HG03280 (cell line): ENCODE results near the gene PLCH1.

Source experiments
- ATAC-seq: cut with Tn5 transposase; IDR thresholded peaks from one replicate; pipeline ENCODE4 v1.9.1; 2021; ENCODE audit warnings: mild to moderate bottlenecking, moderate library complexity; ENCODE audit not compliant: unreplicated experiment

Gene PLCH1

DNA sequence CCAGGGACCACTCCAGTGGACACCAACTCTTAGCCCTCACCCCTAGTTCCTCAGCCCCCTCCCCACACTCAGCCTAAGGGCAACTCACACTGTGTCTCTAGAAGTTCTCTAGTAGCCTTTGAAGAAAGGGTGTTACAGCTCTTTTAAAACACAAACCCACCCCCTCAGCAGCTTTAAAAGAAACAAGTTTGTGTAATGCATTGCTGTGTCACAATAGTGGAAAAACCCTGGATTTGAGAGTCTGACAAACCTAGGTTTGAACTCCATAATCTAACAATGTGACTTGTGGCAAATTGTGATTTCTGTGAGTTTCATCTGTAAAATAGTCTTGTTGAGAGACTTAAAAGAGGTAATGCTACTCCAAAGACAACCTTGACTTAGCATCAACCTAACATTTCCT, 54.0 kb downstream of the PLCH1 start:
- ATAC-seq, result no peak

DNA sequence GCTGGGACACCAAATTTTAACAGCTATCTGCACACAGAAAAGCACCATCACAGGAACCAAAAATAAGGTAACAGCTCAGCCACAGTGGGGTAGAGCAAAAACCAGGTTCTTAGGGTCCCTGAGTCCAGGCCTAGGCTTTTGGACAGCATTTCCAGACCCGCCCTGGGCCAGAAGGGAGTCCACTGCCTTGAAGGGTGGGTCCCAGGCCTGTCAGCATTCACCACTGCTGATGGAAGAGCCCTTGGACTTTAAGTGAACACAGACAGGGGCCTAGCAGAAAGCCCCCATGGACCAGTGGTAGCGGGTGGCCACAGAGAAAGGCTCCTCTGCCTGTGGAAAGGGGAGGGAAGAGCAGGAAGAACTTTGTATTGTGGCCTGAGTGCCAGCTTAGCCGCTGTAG, 56.4 kb downstream of the PLCH1 start:
- no peak for ATAC-seq

- ATAC-seq, result no peak
Measured at GRCh38 chr3:155683344-155683720, 61.5 kb downstream of the PLCH1 start.

DNA sequence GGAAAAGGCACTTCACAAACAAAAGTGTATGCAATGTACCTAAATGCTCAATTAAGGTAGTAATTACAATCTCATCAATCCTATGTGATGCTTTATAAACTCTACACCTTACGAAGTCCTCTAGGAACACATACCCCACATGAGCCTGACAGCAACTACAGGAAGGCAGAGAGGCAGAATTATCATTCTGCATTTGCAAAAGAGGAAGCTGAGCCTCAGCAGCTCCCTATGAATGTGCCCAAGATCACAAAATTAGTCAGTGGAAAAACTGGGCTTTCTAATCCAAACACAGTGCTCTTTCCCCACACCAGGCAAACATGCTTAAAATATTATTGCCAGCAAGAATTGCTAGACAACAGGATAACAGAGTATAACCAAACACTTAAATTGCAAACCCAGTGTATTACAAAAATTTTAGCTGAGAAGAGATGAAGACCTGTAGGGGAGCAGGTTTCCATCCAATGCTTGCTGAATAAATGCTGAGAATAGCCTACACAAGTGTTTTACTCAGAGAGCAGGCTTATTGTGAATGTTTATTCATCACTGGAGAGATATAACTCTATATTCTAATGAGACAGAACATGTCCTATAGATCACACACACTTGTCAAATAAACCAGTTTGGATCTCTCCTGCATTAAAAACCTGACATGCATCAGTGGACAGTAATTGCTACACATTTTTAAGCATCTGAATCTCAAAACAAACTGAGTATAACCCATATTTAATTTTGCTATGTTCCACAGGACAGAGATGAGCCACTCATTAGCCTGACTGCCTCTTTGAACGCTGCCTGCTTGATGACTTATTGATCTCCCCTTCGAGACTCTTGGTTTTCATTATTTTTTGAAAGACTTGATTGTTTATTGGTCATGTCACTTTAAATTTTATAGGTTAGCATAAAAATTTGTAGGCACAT, 62.2 kb downstream of the PLCH1 start:
- no peak for ATAC-seq

DNA sequence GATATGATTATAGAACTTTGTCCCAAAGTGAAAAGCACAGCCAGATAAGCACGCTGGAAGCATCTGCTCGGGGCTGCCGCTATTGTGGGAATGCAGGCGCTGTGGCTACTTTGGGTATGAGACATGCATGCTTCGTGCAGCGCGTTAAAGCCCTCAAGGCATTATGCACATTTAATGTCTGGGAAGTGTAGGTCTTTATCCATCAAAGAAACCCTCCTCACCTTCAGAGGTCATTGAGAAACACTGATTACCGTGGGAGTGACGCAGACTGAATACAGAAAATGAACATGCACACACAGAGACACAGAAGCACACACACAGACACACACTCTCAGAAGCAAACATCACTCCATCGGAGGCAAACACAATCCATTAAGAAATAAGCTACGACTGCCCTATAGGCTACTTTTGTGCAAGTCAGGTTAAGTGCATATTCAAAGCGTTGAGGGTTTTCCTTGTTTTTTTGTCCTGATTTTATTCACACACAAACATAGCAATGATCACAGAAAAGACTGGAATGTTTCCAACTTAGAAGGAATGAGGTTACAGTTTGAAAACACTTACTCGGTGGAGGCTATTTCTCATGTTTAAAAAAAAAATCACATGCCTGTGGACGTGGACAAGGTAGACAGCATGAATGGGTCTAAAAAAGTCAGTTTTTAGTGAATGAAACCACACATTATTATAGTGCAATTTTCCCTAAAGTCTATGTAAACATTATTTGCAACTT, 68.5 kb downstream of the PLCH1 start:
- no peak for ATAC-seq

DNA sequence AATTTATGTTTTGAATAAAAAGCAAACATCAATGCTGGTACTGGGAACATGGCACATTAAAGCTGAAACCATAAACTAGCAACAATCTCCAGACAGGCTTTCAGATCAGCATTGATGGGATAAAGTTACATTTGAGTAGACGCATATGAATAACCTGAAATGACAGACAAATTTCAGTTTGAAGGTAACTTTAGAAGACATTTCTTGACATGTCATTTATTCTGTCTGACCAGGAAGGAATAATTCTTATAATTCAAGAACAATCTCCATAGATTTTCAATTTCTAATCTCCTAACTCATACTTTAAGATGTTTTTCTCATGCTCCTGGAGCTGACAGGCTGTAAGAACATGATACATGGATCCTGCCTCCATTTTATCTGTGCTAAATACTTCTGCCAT, 69.8 kb downstream of the PLCH1 start:
- ATAC-seq, result no peak

GRCh38 chr3:155673421-155673820, 71.5 kb downstream of the PLCH1 start:
- ATAC-seq, result no peak

GRCh38 chr3:155670335-155670734, 74.5 kb downstream of the PLCH1 start:
- ATAC-seq, result no peak

DNA sequence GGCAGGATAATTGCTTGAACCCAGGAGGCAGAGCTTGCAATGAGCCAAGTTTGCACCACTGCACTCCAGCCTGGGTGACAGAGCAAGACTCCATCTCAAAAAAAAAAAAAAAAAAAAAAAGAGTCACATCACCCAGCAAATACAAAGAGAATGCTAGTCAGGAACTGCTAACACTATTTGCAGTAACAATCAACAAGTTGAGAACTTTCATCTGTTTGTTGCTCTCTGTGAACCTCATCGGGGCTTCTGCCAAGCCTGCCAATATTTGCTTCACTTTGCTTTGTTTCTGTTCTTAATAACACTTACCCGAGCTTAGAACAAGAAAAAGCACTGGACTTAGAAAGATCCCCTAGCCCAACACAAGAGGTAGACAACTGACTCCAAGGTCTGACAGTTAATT, 76.9 kb downstream of the PLCH1 start:
- ATAC-seq, result no peak

- no peak for ATAC-seq
Measured at GRCh38 chr3:155664925-155665695, 79.8 kb downstream of the PLCH1 start.

- no peak for ATAC-seq
Measured at GRCh38 chr3:155663467-155664212, 81.2 kb downstream of the PLCH1 start.

GRCh38 chr3:155661760-155662159, 83.1 kb downstream of the PLCH1 start:
- ATAC-seq, result no peak

DNA sequence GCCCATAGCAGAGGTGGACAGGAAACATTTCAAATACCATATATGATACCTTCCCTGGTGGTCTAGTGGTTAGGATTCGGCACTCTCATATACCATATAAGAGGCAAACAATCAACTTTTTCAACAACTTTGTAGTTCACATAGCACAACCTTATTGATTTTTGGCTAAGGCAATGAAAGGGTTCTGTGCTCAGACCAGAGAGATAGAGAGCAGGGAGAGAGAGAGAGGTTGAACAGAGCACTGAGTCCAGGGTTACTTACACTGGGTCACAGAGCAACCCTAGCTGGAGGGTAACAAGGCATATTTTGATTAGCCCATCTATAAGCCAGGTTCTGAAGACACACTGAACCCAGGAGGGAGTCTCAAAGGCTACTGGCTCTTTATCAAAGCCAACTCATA, 83.8 kb downstream of the PLCH1 start:
- no peak for ATAC-seq

- no peak for ATAC-seq
Measured at GRCh38 chr3:155658671-155659261, 86.1 kb downstream of the PLCH1 start.

- ATAC-seq, result no peak
Measured at GRCh38 chr3:155658006-155658405, 86.9 kb downstream of the PLCH1 start.

- no peak for ATAC-seq
Measured at GRCh38 chr3:155657161-155657560, 87.7 kb downstream of the PLCH1 start.

DNA sequence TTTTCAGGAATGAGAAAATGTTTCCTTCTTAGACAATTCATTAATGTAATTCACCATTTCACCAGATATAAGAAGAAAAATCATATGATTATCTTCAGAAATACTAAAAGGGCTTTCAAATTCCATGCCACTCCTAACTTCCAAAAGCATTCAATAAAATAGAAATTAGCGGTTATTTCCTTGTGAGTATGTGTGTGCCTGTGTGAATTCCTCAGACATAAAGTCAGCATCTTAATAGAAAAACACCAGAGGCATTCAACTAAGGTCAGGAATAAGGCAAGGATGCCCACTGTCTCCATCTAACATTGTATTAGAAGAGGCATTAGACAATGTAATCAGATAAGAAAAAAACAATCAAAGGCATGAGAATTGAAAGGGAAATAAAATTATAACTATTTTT, 88.4 kb downstream of the PLCH1 start:
- no peak for ATAC-seq

DNA sequence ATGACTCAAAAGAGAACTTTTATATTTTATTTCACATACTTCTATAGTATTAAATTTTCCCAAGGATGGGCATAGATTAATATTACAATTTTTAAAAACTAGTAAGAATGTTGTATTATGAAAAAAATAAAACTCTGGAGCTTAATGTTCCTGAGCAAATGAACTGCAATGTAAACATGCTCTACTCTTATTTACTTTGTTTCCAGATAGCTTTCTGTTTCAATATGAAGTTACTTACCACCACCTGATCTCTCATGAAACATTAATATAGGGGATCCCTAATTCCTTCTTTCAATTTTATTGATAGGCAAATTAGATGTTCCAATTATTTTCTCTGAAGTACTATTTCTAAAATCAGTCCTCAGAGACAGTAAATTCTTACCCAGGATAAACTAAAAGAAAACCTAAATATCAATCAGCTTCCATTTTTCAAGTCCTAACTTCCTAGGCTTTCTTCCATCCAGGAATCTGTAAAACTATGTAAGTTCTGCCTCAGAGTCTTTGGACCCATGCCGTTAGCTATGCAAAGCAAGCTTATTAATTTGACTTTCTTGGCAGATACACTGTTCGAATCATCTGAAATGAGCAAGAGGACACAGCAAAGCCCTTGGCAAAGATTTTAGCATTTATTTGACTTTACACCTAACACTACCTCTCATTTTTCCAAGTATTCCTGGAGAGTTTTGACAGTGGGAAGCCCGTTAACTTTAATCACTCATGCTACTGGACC, 93.2 kb downstream of the PLCH1 start:
- no peak for ATAC-seq

DNA sequence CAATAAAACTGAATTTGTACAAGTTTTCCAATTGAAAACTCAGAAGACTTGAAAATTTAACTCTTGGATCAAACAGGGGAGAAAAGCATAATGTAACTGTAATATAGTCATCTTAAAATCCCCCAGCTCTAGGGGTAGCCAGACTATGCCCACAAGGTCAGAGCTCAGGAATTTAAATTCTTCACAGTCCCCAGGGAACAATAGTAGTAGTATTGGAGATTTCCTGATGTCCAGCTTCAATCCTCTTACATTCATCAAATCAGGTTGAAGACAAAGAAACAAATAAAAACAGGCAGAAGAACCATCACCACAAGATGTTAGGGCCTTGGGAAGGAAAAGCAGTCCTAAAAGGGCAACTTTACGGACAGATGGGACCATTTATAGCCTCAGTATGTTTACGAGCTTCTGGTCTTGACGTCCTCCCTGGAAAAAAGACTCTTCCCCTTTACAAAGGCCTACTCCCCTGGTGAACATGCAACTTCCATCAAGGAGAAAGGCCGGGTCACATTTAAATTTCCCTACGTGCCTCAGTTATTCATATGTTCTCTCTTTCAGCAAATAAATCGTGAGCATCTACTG, 96.8 kb downstream of the PLCH1 start:
- ATAC-seq, result no peak
